Cardiac muscle cell (in vitro differentiated cells and primary cell): Measurements from ENCODE around the gene SAT2. TPM values are rescaled to one million over a fixed set of nuclear protein-coding genes. Genes with fewer than 3 reads are reported as not detected.
"Not testable (repeated sequence)": the region's sequence is repeated elsewhere in the genome, so short reads cannot be mapped to it uniquely, and the experiment has no call there.

ENCODE experiments used
- DNase-seq, 2 donors: peaks; one replicate each; pipeline versions ENCODE4 v3.0.0 to v3.0.0-alpha.2; 2010 to 2017; ENCODE audit warnings: low read depth in 1 of 2, low spot score in 1 of 2
- H3K27ac ChIP-seq: fragments of 200-600 bp; sonication (generic); 2 replicates; pipeline ENCODE4 v1.5.1; 2016
- H3K27me3 ChIP-seq: fragments of 200-600 bp; sonication (generic); 2 replicates; pipeline ENCODE4 v1.6.0; 2016; ENCODE audit warnings: control low read depth
- H3K36me3 ChIP-seq: fragments of 200-600 bp; sonication (generic); 2 replicates; pipeline ENCODE4 v1.5.1; 2016; ENCODE audit warnings: control low read depth
- H3K4me1 ChIP-seq: fragments of 200-600 bp; sonication (generic); 2 replicates; pipeline ENCODE4 v1.8.1; 2017; ENCODE audit warnings: low read depth, mild to moderate bottlenecking, mixed run types
- H3K4me3 ChIP-seq: fragments of 200-600 bp; sonication (generic); 2 replicates; pipeline ENCODE4 v1.5.1; 2016; ENCODE audit warnings: mild to moderate bottlenecking
- H3K9me3 ChIP-seq: fragments of 200-600 bp; sonication (generic); 2 replicates; pipeline ENCODE4 v1.5.1; 2017; ENCODE audit warnings: low read depth, mild to moderate bottlenecking, control low read depth
- polyA plus RNA-seq: library from polyadenylated mRNA; unstranded; fragments of >200 nt; fragmentation: Nextera tagmentation; extraction: Ambion mirVana; gene quantifications from 2 replicates; pipeline ENCODE4 v1.2.1, GENCODE V29; 2016
- total RNA-seq: library from RNA; depleted of rRNA; stranded (reverse); fragments of >200 nt; gene quantifications from 2 replicates; pipeline ENCODE4 v1.2.3, GENCODE V29; 2016
- TF ChIP-seq, protein P1 (sequence below): IDR thresholded peaks from 2 replicates; pipeline ENCODE4 v1.5.1; 2012; ENCODE audit warnings: low read depth, mild to moderate bottlenecking, low read length

SAT2 gene
- total and polyA plus RNA-seq, 2 experiments from 2014 or later = 142 to 143 TPM

DNA sequence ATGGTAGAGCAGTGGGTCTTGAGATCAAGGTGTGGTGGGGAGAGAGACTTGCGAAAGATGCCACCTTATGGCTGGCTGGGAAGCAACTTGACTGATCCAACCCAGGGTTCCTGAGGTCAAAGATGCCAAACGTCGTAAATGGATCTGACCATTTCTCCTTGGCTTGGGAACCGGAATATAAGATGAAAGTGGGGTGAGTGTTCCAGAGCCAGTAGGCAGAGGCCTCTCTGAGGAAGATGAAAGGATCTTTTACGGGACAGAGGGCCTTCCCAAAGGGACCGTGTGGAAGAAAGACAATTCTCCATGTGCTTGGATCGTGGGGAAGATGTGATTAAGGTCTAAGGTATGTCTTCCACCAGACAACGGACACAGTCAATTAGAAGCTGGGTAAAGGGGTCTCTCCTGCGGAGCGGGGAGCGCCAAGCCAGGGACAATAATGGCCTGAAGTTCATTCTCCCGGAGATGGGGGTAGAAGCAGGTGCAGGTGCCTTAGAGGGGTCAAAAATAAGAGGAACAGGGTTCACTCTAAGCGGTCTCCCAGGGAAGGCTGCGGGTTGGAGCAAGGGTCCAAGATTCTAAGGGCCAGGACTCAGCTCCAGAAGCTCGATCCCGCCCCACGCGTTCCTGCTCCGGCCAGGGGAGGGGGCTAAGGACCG lies 13.7 kb downstream of the SAT2 start:
- no peaks in the 10 kb centered on the region for H3K36me3 ChIP-seq
- H3K27ac ChIP-seq = peak overlapping the region; percentile 95
- DNase-seq = peak in 1 of 2 donors; percentile 29
- no peaks in the 10 kb centered on the region for H3K27me3 ChIP-seq
- TF ChIP-seq, protein P1, sequence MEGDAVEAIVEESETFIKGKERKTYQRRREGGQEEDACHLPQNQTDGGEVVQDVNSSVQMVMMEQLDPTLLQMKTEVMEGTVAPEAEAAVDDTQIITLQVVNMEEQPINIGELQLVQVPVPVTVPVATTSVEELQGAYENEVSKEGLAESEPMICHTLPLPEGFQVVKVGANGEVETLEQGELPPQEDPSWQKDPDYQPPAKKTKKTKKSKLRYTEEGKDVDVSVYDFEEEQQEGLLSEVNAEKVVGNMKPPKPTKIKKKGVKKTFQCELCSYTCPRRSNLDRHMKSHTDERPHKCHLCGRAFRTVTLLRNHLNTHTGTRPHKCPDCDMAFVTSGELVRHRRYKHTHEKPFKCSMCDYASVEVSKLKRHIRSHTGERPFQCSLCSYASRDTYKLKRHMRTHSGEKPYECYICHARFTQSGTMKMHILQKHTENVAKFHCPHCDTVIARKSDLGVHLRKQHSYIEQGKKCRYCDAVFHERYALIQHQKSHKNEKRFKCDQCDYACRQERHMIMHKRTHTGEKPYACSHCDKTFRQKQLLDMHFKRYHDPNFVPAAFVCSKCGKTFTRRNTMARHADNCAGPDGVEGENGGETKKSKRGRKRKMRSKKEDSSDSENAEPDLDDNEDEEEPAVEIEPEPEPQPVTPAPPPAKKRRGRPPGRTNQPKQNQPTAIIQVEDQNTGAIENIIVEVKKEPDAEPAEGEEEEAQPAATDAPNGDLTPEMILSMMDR = no peak
- H3K9me3 ChIP-seq = no peaks in the 10 kb centered on the region
- H3K4me3 ChIP-seq = peak overlapping the region; percentile 94
- peaks cover 11% of the 10 kb centered on the region for H3K4me1 ChIP-seq

DNA sequence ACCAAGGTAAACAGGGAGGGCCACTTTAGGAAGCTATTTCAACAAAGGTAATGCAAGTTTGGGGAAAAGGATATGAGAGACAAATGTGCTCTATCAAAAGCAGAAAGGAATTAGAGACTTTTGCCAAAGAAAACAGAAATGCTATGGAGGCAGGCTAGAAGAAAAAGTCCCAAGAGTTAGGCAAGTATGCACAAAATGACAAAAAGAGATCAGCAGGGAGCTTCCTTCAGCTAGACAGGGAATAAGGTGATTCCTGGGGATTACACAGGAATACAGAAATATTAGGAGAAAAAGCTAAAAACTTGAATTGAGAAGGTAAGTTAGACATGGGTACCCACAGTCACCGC lies 15.4 kb downstream of the SAT2 start:
- Histone ChIP-seq H3K9me3 (no peaks in the 10 kb centered on the region), H3K36me3 (no peaks in the 10 kb centered on the region), H3K4me1 (peaks cover 11% of the 10 kb centered on the region), H3K27me3 (no peaks in the 10 kb centered on the region), H3K27ac (no peak overlapping the region), H3K4me3 (no peak overlapping the region)
- peak in 1 of 2 donors; percentile 38 for DNase-seq
- TF ChIP-seq, protein P1 = no peak

DNA sequence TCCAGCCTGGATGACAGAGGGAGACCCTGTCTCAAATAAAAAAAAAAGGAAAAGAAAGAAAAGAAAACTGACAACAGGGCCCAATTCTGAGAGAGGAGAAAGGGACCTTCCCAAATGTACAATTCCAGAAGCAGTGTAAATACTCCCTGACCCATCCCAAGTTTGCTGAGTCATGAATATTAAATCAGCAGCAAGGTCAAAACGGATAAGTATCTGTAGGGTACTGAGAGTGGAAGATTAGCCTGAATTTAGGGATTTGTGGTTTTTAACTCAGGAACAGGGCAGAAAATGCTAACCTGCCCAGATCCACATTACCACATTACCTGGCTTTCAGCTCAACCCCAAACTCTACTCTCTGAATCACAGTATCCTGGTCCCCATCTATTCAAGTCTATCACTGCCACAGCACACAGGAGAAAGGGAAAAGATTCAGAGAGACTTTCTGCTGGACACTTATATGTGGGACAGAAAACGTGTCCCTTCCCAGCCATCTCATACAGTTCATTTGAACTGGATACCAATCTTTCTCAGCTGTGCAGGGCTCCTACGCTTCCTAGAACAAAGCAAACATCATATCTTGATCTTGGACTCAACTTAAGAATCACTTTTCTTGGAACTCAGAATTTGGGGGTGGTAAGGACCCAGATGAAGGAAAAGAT lies 15.9 kb downstream of the SAT2 start:
- no peak for DNase-seq
- Histone ChIP-seq H3K36me3 (no peaks in the 10 kb centered on the region), H3K27me3 (no peaks in the 10 kb centered on the region), H3K27ac (no peak overlapping the region), H3K4me3 (no peak overlapping the region), H3K9me3 (no peaks in the 10 kb centered on the region), H3K4me1 (peaks cover 12% of the 10 kb centered on the region)
- TF ChIP-seq, protein P1 = no peak

DNA sequence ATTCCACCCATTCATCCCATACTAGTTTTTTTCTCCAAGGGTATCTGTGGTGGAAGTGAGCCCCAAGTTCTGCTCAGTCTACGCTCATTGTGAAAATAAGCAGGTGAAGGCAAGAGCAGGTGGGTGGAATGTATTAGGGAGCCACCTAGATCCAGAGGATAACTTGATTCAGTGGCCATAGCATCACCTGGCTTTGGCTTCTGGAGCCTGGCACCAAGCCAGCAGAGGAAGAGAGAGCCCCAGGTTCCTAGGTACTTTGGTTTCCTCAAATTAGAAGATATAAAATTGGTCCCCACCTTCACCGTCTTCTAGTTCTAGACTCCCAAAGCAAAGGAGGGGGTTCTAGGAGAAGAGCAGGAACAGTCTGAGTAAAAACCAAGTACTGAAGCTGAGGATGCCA lies 17.0 kb downstream of the SAT2 start:
- no peak for DNase-seq
- TF ChIP-seq, protein P1 = no peak
- H3K4me3 ChIP-seq = no peak overlapping the region

DNA sequence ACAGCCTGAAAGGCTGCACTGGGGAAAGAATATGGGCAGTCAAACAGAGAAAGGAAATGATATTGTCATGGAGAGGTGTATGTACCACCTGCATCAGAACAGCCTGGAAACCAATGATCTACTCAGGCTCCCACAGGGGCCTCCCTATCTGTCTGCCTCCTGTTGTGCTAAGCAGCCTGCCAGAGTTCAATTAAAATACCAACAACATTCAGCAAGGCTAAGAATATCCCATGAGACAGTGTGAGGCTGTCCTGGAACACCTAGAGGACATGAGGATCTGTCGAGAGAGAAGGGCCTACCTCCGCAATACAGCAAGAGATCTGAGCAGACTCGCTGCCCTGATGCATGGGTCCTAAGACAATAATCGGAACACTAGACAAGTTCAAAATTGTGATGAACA lies 21.3 kb downstream of the SAT2 start:
- Histone ChIP-seq H3K4me1 (peaks cover 11% of the 10 kb centered on the region), H3K36me3 (peaks cover 16% of the 10 kb centered on the region), H3K9me3 (no peaks in the 10 kb centered on the region), H3K4me3 (no peak overlapping the region), H3K27ac (peak overlapping the region; percentile 77), H3K27me3 (no peaks in the 10 kb centered on the region)
- DNase-seq = peak in 1 of 2 donors; percentile 65
- TF ChIP-seq, protein P1 = no peak

More for the DNA sequence above, 17.0 kb downstream of the SAT2 start:
- H3K36me3 ChIP-seq = no peaks in the 10 kb centered on the region
- peaks cover 22% of the 10 kb centered on the region for H3K4me1 ChIP-seq
- H3K9me3 ChIP-seq = no peaks in the 10 kb centered on the region
- no peaks in the 10 kb centered on the region for H3K27me3 ChIP-seq
- H3K27ac ChIP-seq = no peak overlapping the region

DNA sequence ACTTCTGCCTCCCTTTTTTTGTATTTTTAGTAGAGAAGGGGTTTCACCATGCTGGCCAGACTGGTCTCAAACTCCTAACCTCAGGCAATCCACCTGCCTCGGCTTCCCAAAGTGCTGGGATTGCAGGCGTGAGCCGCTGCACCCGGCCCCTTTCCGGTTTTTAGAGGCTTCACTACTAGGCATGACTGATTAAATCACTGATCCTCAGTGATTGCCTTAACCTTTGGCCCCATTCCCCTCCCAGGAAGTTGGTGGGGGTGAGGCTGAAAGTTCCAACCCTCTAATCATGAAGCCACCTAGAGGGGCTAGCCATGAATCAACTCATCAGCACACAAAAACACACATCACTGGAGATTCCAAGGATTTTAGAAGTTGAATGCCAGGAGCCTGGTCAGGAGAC lies 30.1 kb downstream of the SAT2 start:
- H3K36me3 ChIP-seq = peaks cover 69% of the 10 kb centered on the region

More for the DNA sequence above, 30.1 kb downstream of the SAT2 start:
- H3K4me3 ChIP-seq, DNase-seq, H3K27me3 ChIP-seq, H3K4me1 ChIP-seq, H3K27ac ChIP-seq, H3K9me3 ChIP-seq: not testable (repeated sequence)
